CD4-positive, CD25-positive, alpha-beta regulatory T cell (primary cell): ENCODE results near the gene GLP2R. TPM values are rescaled to one million over a fixed set of nuclear protein-coding genes. Genes with fewer than 3 reads are reported as not detected.
"Not testable (repeated sequence)": the region's sequence is repeated elsewhere in the genome, so short reads cannot be mapped to it uniquely, and the experiment has no call there.

Experiments
- ATAC-seq, 2 donors: fragments of 150-1000 bp; cut with Tn5 transposase; one replicate each; pipeline ENCODE4 v1.10.0; 2021; ENCODE audit warnings: low read depth in 2 of 2, moderate number of reproducible peaks in 2 of 2, moderate library complexity in 1 of 2
- DNase-seq, 3 donors: peaks; one replicate each; pipeline versions ENCODE4 v3.0.0 to v3.0.0-alpha.2; 2012 to 2022; ENCODE audit warnings: mixed read lengths in 1 of 3
- H3K27ac ChIP-seq: one replicate; pipeline ENCODE4 v1.7.0; 2013; ENCODE audit warnings: mild to moderate bottlenecking, low read length; ENCODE audit not compliant: insufficient read depth, poor library complexity, severe bottlenecking
- H3K27me3 ChIP-seq: one replicate; pipeline ENCODE4 v1.7.0; 2013; ENCODE audit warnings: low read length; ENCODE audit not compliant: control insufficient read depth, insufficient read depth
- H3K36me3 ChIP-seq: one replicate; pipeline ENCODE4 v1.7.0; 2013; ENCODE audit warnings: mild to moderate bottlenecking, low read length, moderate library complexity; ENCODE audit not compliant: control insufficient read depth, insufficient read depth
- H3K4me1 ChIP-seq: 2 replicates; pipeline ENCODE4 v1.7.0; 2013; ENCODE audit warnings: mild to moderate bottlenecking, low read length; ENCODE audit not compliant: insufficient read depth, control insufficient read depth, poor library complexity, severe bottlenecking
- H3K4me3 ChIP-seq: one replicate; pipeline ENCODE4 v1.7.0; 2013; ENCODE audit warnings: low read depth, mild to moderate bottlenecking, low read length, moderate library complexity
- H3K9me3 ChIP-seq, 2 experiments: 1 replicate in 1 of 2; 2 replicates in 1 of 2; pipeline ENCODE4 v1.7.0; 2013; ENCODE audit warnings: low read length in 2 of 2, mild to moderate bottlenecking in 1 of 2, moderate library complexity in 1 of 2; ENCODE audit not compliant: control insufficient read depth in 2 of 2
- H3K27ac Mint-ChIP-seq, 3 donors: one replicate each; pipeline ENCODE4 v1.8.0; 2020 to 2022; ENCODE audit warnings: mild to moderate bottlenecking in 3 of 3, mixed read lengths in 3 of 3, moderate library complexity in 2 of 3
- H3K27me3 Mint-ChIP-seq: one replicate; pipeline ENCODE4 v1.8.0; 2022; ENCODE audit warnings: mild to moderate bottlenecking, mixed read lengths
- H3K36me3 Mint-ChIP-seq: one replicate; pipeline ENCODE4 v1.8.0; 2020; ENCODE audit warnings: mixed read lengths
- H3K4me1 Mint-ChIP-seq, 4 donors: one replicate each; pipeline ENCODE4 v1.8.0; 2020 to 2022; ENCODE audit warnings: mixed read lengths in 4 of 4, mild to moderate bottlenecking in 1 of 4
- H3K4me3 Mint-ChIP-seq, 4 donors: one replicate each; pipeline ENCODE4 v1.8.0; 2020 to 2022; ENCODE audit warnings: mild to moderate bottlenecking in 4 of 4, mixed read lengths in 4 of 4, moderate library complexity in 3 of 4
- H3K9me3 Mint-ChIP-seq, 7 donors: one replicate each; pipeline ENCODE4 v1.8.0; 2020 to 2022; ENCODE audit warnings: mixed read lengths in 7 of 7, mild to moderate bottlenecking in 3 of 7, moderate library complexity in 2 of 7
- polyA plus RNA-seq, 4 donors: library from polyadenylated mRNA; unstranded; fragments of 300-500 nt; fragmentation: Illumina TruSeq; gene quantifications; one replicate each; pipeline ENCODE4 v1.2.3, GENCODE V29; 2021
- total RNA-seq: library from RNA; stranded (reverse); gene quantifications from one replicate; pipeline ENCODE4 v1.2.3, GENCODE V29; 2022

GLP2R gene
- total and polyA plus RNA-seq, 5 donors from 2014 or later, result not detected

GRCh38 chr17:9918804-9919352 lies 93.2 kb downstream of the GLP2R start:
- Mint-ChIP-seq H3K27ac (no peak overlapping the region), H3K36me3 (no peaks in the 10 kb centered on the region), H3K9me3 (peaks cover 0 to 2% (median 0%) of the 10 kb centered on the region in 7 donors), H3K4me3 (no peak overlapping the region), H3K27me3 (no peaks in the 10 kb centered on the region), H3K4me1 (no peaks in the 10 kb centered on the region)
- no peaks in the 10 kb centered on the region for H3K4me1 ChIP-seq
- no peak overlapping the region for H3K27ac ChIP-seq
- ATAC-seq (no peak), DNase-seq (no peak)
- H3K36me3 ChIP-seq, result no peaks in the 10 kb centered on the region
- H3K9me3 ChIP-seq, result no peaks in the 10 kb centered on the region
- no peaks in the 10 kb centered on the region for H3K27me3 ChIP-seq
- no peak overlapping the region for H3K4me3 ChIP-seq

DNA sequence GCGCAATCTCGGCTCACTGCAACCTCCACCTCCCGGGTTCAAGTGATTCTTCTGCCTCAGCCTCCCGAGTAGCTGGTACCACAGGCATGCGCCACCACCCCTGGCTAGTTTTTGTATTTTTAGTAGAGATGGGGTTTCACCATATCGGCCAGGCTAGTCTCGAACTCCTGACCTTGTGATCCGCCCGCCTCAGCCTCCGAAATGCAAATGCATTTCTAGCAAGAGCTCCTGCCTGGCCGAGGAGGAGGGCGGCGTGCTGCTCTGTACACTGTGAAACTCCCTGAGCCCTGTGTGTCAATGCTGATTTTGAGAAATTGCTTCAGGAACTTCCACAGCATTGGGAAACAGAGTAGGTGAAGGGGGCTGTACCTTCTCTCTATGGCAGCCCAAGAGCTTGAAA lies 95.5 kb downstream of the GLP2R start:
- not testable (repeated sequence) for DNase-seq, H3K4me3 ChIP-seq, H3K27me3 ChIP-seq, H3K4me1 Mint-ChIP-seq, H3K36me3 Mint-ChIP-seq, H3K27me3 Mint-ChIP-seq, H3K4me1 ChIP-seq, ATAC-seq, H3K9me3 Mint-ChIP-seq, H3K9me3 ChIP-seq, H3K27ac Mint-ChIP-seq, H3K27ac ChIP-seq, H3K36me3 ChIP-seq, H3K4me3 Mint-ChIP-seq

GRCh38 chr17:9922012-9922848 lies 96.5 kb downstream of the GLP2R start:
- Mint-ChIP-seq H3K27me3 (no peaks in the 10 kb centered on the region), H3K9me3 (no peaks in the 10 kb centered on the region), H3K4me1 (peaks cover 0 to 5% (median 1%) of the 10 kb centered on the region in 4 donors), H3K4me3 (no peak overlapping the region), H3K36me3 (no peaks in the 10 kb centered on the region), H3K27ac (no peak overlapping the region)
- Histone ChIP-seq H3K4me1 (no peaks in the 10 kb centered on the region), H3K27ac (no peak overlapping the region), H3K27me3 (no peaks in the 10 kb centered on the region), H3K36me3 (no peaks in the 10 kb centered on the region), H3K9me3 (no peaks in the 10 kb centered on the region), H3K4me3 (no peak overlapping the region)
- DNase-seq (no peak), ATAC-seq (no peak)

- ATAC-seq, result no peak
- H3K4me3 Mint-ChIP-seq, result no peak overlapping the region
- H3K4me1 Mint-ChIP-seq, result peaks cover 0 to 5% (median 1%) of the 10 kb centered on the region in 4 donors
- Histone ChIP-seq H3K9me3 (no peaks in the 10 kb centered on the region), H3K27ac (no peak overlapping the region), H3K4me1 (no peaks in the 10 kb centered on the region), H3K27me3 (no peaks in the 10 kb centered on the region), H3K4me3 (no peak overlapping the region), H3K36me3 (no peaks in the 10 kb centered on the region)
- H3K36me3 Mint-ChIP-seq, result no peaks in the 10 kb centered on the region
- peak in 2 of 3 donors; percentile 24 to 51 for DNase-seq
- H3K9me3 Mint-ChIP-seq, result no peaks in the 10 kb centered on the region
- H3K27me3 Mint-ChIP-seq, result no peaks in the 10 kb centered on the region
- peak overlapping the region in 1 of 3 donors; percentile 79 for H3K27ac Mint-ChIP-seq
These were observed 99.0 kb downstream of the GLP2R start for GRCh38 chr17:9924735-9925191.

DNA sequence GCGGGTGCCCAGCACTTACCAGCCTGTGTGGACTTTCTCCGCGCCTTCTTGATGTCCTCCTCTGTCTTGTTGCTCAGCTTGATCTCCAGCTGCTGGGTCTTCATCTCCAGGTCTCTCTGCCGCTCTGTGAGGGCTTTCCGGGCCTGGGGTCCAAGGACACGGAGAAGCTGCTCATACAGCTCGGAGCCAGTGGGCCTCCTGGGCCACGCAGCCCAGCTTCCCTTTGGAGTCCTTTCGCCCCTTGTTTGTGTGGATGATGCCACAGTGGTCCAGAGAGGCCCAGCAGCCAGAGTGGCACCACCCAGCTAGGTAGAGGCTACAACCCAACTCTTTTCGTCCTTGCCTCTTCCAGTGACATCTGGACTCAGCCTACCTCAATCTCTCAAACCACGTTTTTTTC lies 99.7 kb downstream of the GLP2R start:
- Mint-ChIP-seq H3K36me3 (no peaks in the 10 kb centered on the region), H3K9me3 (no peaks in the 10 kb centered on the region), H3K4me1 (peaks cover 0 to 5% (median 1%) of the 10 kb centered on the region in 4 donors), H3K4me3 (no peak overlapping the region), H3K27me3 (no peaks in the 10 kb centered on the region), H3K27ac (no peak overlapping the region)
- Histone ChIP-seq H3K27ac (no peak overlapping the region), H3K4me1 (no peaks in the 10 kb centered on the region), H3K4me3 (no peak overlapping the region), H3K36me3 (no peaks in the 10 kb centered on the region), H3K27me3 (no peaks in the 10 kb centered on the region), H3K9me3 (no peaks in the 10 kb centered on the region)
- ATAC-seq (no peak), DNase-seq (no peak)

GRCh38 chr17:9926150-9926804 lies 100.6 kb downstream of the GLP2R start:
- Mint-ChIP-seq H3K4me1 (peaks cover 0 to 5% (median 1%) of the 10 kb centered on the region in 4 donors), H3K27me3 (no peaks in the 10 kb centered on the region), H3K9me3 (no peaks in the 10 kb centered on the region), H3K4me3 (no peak overlapping the region), H3K36me3 (no peaks in the 10 kb centered on the region), H3K27ac (no peak overlapping the region)
- no peaks in the 10 kb centered on the region for H3K9me3 ChIP-seq
- no peak overlapping the region for H3K27ac ChIP-seq
- H3K36me3 ChIP-seq, result no peaks in the 10 kb centered on the region
- H3K4me1 ChIP-seq, result no peaks in the 10 kb centered on the region
- no peaks in the 10 kb centered on the region for H3K27me3 ChIP-seq
- no peak overlapping the region for H3K4me3 ChIP-seq
- ATAC-seq (no peak), DNase-seq (no peak)

DNA sequence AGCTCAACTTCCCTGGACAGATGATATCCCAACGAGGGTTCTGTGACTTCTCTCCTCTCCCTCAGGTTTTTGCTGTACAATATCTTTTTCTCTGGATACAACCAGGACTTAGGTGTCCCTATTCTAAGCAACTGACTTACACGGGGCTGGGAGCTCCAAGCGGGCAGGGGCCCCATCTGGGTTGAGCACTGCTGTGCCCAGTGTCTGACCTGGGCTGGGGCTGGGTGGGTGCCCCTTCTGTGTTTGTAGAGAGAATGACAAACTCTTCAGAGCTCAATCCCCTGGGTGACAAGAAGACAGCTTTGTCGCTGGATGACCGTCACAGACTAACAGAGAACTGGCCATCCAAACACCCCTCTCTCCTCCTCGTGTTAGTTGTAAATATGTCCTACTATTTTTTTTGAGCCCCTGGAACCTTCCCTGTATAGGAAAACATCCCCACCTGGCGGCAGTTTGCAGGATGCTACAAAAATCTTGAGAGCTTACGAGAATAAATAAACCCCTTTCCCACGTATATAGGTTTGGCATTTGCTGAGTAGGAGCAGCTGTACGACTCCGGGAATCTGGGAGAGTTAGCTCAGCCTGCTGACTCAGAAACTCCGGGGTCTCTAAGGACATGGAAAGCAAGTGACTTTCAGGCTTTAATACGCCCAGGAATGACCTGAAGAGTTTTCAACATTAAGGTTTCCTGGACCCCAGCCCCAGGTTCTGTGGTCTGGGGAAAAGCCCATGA lies 103.0 kb downstream of the GLP2R start:
- peaks cover 0 to 5% (median 1%) of the 10 kb centered on the region in 4 donors for H3K4me1 Mint-ChIP-seq
- no peak for DNase-seq
- Histone ChIP-seq H3K27me3 (no peaks in the 10 kb centered on the region), H3K4me1 (no peaks in the 10 kb centered on the region), H3K36me3 (no peaks in the 10 kb centered on the region), H3K4me3 (no peak overlapping the region), H3K9me3 (no peaks in the 10 kb centered on the region), H3K27ac (no peak overlapping the region)
- H3K9me3 Mint-ChIP-seq, result no peaks in the 10 kb centered on the region
- H3K36me3 Mint-ChIP-seq, result no peaks in the 10 kb centered on the region
- no peak for ATAC-seq
- H3K4me3 Mint-ChIP-seq, result no peak overlapping the region
- H3K27ac Mint-ChIP-seq, result no peak overlapping the region
- H3K27me3 Mint-ChIP-seq, result no peaks in the 10 kb centered on the region
